Endothelial cell (in vitro differentiated cells): Measurements from ENCODE around the gene PINK1. TPM values are rescaled to one million over a fixed set of nuclear protein-coding genes. Genes with fewer than 3 reads are reported as not detected.

Source experiments
- DNase-seq: peaks from one replicate; pipeline ENCODE4 v3.0.0; 2021; ENCODE audit warnings: low spot score
- H3K27ac Mint-ChIP-seq: one replicate; pipeline ENCODE4 v1.8.0; 2021; ENCODE audit warnings: mixed read lengths, inconsistent platforms; ENCODE audit not compliant: unreplicated experiment
- H3K27me3 Mint-ChIP-seq: one replicate; pipeline ENCODE4 v1.8.0; 2021; ENCODE audit warnings: mild to moderate bottlenecking, moderate library complexity, mixed read lengths, inconsistent platforms; ENCODE audit not compliant: unreplicated experiment
- H3K36me3 Mint-ChIP-seq: one replicate; pipeline ENCODE4 v1.8.0; 2021; ENCODE audit warnings: mild to moderate bottlenecking, low read depth, mixed read lengths, inconsistent platforms; ENCODE audit not compliant: unreplicated experiment
- H3K4me1 Mint-ChIP-seq: one replicate; pipeline ENCODE4 v1.8.0; 2021; ENCODE audit warnings: mild to moderate bottlenecking, mixed read lengths, inconsistent platforms; ENCODE audit not compliant: unreplicated experiment
- H3K4me3 Mint-ChIP-seq: one replicate; pipeline ENCODE4 v1.8.0; 2021; ENCODE audit warnings: mild to moderate bottlenecking, mixed read lengths, inconsistent platforms; ENCODE audit not compliant: unreplicated experiment
- H3K9me3 Mint-ChIP-seq: one replicate; pipeline ENCODE4 v1.8.0; 2021; ENCODE audit warnings: mixed read lengths, inconsistent platforms; ENCODE audit not compliant: unreplicated experiment
- long read RNA-seq: library from polyadenylated mRNA; unstranded; transcript quantifications from one replicate; pipeline ENCODE4 v2.0.0, GENCODE V29; 2020; ENCODE audit not compliant: unreplicated experiment
- total RNA-seq: library from RNA; stranded (reverse); fragmentation: NEBNext Ultra II Directional; extraction: Animal tissue kit (Norgen Biotek cat#: 25700); gene quantifications from one replicate; pipeline ENCODE4 v1.2.1, GENCODE V29; 2021; ENCODE audit not compliant: unreplicated experiment
- TF ChIP-seq, protein P1 (sequence below): fragments of 200-600 bp; sonication (generic); IDR thresholded peaks from one replicate; pipeline ENCODE4 v1.5.0; 2021; ENCODE audit warnings: antibody characterized with exemption; ENCODE audit not compliant: unreplicated experiment

Gene PINK1
- total RNA-seq, result 40.0 TPM
- long read RNA-seq, transcript PINK1-201 (8 exons, 2,660 nt), result major isoform, 7 of 14 reads
- long read RNA-seq, partial matches to known transcripts, result 5 of 14 reads
- long read RNA-seq, other reads (novel, unspliced or antisense), result 2 of 14 reads

DNA sequence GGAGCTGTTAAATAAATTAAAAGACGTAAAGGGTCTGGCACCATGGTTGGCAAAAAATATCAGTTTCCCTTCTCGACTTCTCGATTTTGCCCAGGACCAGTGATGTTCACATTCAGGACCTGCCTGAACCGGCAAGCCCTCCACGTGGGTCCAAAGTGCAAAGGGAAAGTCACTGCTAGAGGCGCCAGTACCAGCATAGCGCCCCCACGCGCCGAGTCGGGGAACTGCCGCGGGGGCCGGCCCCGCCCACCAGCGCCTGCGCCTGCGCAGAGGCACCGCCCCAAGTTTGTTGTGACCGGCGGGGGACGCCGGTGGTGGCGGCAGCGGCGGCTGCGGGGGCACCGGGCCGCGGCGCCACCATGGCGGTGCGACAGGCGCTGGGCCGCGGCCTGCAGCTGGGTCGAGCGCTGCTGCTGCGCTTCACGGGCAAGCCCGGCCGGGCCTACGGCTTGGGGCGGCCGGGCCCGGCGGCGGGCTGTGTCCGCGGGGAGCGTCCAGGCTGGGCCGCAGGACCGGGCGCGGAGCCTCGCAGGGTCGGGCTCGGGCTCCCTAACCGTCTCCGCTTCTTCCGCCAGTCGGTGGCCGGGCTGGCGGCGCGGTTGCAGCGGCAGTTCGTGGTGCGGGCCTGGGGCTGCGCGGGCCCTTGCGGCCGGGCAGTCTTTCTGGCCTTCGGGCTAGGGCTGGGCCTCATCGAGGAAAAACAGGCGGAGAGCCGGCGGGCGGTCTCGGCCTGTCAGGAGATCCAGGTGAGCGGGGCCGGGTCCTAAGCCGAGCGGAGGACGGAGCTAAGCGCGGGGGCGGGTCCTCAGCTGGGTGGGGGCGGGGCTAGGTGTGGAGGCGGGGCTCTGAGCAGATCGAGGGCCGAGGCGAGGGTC lies at the start of gene PINK1:
Gene PINK1 (plus strand): TSS at position 269 of the 875 bp plus-strand sequence. CDS start 91 bp downstream, at position 360.
- no peaks in the 10 kb centered on the region for H3K9me3 Mint-ChIP-seq
- H3K27ac Mint-ChIP-seq, result peak within 1 kb of the TSS; percentile 52
- peak within 1 kb of the TSS; percentile 91 for H3K4me3 Mint-ChIP-seq
- TF ChIP-seq, protein P1, sequence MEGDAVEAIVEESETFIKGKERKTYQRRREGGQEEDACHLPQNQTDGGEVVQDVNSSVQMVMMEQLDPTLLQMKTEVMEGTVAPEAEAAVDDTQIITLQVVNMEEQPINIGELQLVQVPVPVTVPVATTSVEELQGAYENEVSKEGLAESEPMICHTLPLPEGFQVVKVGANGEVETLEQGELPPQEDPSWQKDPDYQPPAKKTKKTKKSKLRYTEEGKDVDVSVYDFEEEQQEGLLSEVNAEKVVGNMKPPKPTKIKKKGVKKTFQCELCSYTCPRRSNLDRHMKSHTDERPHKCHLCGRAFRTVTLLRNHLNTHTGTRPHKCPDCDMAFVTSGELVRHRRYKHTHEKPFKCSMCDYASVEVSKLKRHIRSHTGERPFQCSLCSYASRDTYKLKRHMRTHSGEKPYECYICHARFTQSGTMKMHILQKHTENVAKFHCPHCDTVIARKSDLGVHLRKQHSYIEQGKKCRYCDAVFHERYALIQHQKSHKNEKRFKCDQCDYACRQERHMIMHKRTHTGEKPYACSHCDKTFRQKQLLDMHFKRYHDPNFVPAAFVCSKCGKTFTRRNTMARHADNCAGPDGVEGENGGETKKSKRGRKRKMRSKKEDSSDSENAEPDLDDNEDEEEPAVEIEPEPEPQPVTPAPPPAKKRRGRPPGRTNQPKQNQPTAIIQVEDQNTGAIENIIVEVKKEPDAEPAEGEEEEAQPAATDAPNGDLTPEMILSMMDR, result peak; percentile 99
- no peaks in the 10 kb centered on the region for H3K27me3 Mint-ChIP-seq
- H3K4me1 Mint-ChIP-seq, result peaks cover 2% of the 10 kb centered on the region
- H3K36me3 Mint-ChIP-seq, result peaks cover 5% of the 10 kb centered on the region
- DNase-seq, result peak; percentile 96

DNA sequence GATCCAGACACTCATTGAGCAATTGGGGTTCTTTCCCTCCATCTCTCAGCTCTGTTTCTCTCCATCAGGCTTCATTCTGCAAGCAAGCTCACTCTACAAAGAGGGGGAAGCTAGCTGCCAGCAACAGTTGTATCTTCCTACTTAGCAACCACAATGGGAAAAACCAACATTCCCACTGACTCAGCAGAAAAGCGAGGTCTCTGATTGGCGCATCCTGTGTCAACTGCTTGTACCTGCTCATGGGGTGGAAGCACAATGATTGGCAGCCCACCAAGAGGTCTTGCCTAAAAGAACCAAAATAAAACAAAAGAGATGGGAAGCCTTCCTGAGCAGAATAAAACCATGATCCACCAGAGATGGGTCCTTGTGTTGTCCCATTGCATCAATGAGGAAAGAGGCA lies 48.4 kb upstream of the PINK1 start:
- no peak overlapping the region for H3K4me3 Mint-ChIP-seq
- H3K4me1 Mint-ChIP-seq, result peaks cover 9% of the 10 kb centered on the region
- H3K27ac Mint-ChIP-seq, result no peak overlapping the region
- no peak for DNase-seq
- TF ChIP-seq, protein P1, result no peak
- no peaks in the 10 kb centered on the region for H3K36me3 Mint-ChIP-seq
- peaks cover 4% of the 10 kb centered on the region for H3K27me3 Mint-ChIP-seq
- H3K9me3 Mint-ChIP-seq, result no peaks in the 10 kb centered on the region

- peaks cover 16% of the 10 kb centered on the region for H3K4me1 Mint-ChIP-seq
- H3K27ac Mint-ChIP-seq, result no peak overlapping the region
- H3K36me3 Mint-ChIP-seq, result no peaks in the 10 kb centered on the region
- H3K27me3 Mint-ChIP-seq, result peaks cover 8% of the 10 kb centered on the region
- H3K4me3 Mint-ChIP-seq, result no peak overlapping the region
- TF ChIP-seq, protein P1, result no peak
- no peaks in the 10 kb centered on the region for H3K9me3 Mint-ChIP-seq
- no peak for DNase-seq
Observed at GRCh38 chr1:20586953-20587660, 46.2 kb upstream of the PINK1 start.

- TF ChIP-seq, protein P1, result no peak
- Mint-ChIP-seq H3K9me3 (no peaks in the 10 kb centered on the region), H3K27me3 (peaks cover 8% of the 10 kb centered on the region), H3K36me3 (no peaks in the 10 kb centered on the region), H3K27ac (no peak overlapping the region), H3K4me3 (no peak overlapping the region), H3K4me1 (peaks cover 16% of the 10 kb centered on the region)
- no peak for DNase-seq
Observed at GRCh38 chr1:20587661-20588053, 45.6 kb upstream of the PINK1 start.
